Smooth muscle cell (in vitro differentiated cells): ENCODE results near the gene CDK17. TPM values are rescaled to one million over a fixed set of nuclear protein-coding genes. Genes with fewer than 3 reads are reported as not detected.

ENCODE experiments used
- polyA plus RNA-seq: library from polyadenylated mRNA; unstranded; fragments of >200 nt; fragmentation: Nextera tagmentation; extraction: Ambion mirVana; gene quantifications from 2 replicates; pipeline ENCODE4 v1.2.1, GENCODE V29; 2016
- small RNA-seq: library from RNA; depleted of rRNA; stranded (forward); fragments of <200 nt; gene quantifications from one replicate; pipeline ENCODE3, GENCODE V24; 2014
- total RNA-seq: library from RNA; depleted of rRNA; stranded (reverse); fragments of >200 nt; gene quantifications from 2 replicates; pipeline ENCODE4 v1.2.3, GENCODE V29; 2014

The CDK17 gene
- total and polyA plus RNA-seq, 2 experiments from 2014 or later, result 16.0 to 49.8 TPM

Small RNAs within 50 kb of the gene (small RNA-seq; reads per million reads assigned to genes)
- gene RN7SKP11 (not detected), gene RNU4-24P (0.13 reads per million)

Other genes starting within 250 kb of the CDK17 start
- 44.3 and 45.6 TPM in 2 replicates for gene ELK3, start 206.1 kb downstream of the CDK17 start, total RNA-seq
- 36.8 and 43.1 TPM in 2 replicates for gene ELK3, start 206.1 kb downstream of the CDK17 start, polyA plus RNA-seq
- gene CFAP54, start 89.1 kb upstream of the CDK17 start, total RNA-seq, result 0.31 and 0.67 TPM in 2 replicates
- gene CFAP54, start 89.1 kb upstream of the CDK17 start, polyA plus RNA-seq, result 0.35 TPM in 1 of 2 replicates, not detected in the other